GM19025 (cell line): ENCODE measurements around the gene NMUR1.

Source experiments
- ATAC-seq: cut with Tn5 transposase; IDR thresholded peaks from one replicate; pipeline ENCODE4 v1.9.1; 2021; ENCODE audit warnings: mild to moderate bottlenecking, low read depth, moderate library complexity; ENCODE audit not compliant: unreplicated experiment

NMUR1 gene

DNA sequence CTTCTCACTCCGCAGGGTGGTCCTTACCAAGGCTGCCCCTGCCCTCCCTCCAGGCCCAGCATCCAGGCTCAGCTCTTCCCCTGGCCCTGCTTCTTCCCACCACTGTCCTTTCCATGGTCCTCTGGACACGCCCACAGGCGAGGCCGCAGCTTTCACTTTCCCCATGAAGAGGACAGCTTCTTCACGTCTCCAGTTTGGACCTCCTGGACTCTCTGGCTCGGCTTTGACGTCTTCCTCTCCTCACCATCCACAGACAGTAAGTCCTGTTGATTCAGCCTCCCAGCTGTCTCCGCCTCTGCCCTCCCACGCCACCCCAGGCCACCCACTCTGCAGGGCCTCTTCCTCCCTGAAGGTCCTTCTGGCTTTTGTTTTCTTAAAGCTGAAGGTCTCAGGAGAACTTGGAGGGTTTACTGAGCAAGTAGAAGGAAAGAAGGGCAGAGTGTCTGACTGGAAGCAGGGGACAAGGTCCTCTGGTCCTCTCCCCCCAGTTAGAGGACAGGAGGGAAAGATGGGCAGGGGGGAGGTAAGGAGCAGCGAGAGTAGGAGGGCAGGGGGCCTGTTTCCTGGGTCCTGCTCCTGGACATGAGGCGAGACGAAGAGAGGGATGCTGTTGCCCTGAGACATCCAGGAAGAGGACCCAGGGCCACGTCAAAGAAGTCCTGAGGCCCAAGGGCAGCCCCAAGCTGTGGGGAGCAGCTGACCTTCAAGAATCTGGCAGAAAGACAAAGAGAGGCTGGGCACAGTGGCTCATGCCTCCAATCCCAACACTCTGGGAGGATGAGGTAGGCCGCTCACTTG is 24.7 kb upstream of the NMUR1 start:
- ATAC-seq = no peak

DNA sequence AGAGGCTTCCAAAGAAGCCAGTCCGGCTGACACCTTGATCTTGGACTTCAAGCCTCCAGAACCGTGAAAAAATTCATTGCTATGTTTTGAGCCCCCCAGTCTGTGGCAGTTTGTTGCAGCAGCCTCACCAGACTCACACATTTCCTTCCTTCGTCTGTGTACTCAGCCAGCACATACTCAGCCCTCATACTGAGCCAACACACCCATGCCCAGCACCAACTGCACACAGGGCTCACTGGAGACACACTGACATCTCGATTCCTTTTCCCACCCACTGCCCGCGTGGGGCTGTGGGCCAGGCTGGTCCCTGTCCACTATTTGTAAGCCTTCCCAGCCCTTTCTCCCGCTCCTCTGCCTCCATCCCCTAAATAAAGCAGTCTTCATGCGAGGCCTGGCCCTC is 24.1 kb upstream of the NMUR1 start:
- no peak for ATAC-seq

DNA sequence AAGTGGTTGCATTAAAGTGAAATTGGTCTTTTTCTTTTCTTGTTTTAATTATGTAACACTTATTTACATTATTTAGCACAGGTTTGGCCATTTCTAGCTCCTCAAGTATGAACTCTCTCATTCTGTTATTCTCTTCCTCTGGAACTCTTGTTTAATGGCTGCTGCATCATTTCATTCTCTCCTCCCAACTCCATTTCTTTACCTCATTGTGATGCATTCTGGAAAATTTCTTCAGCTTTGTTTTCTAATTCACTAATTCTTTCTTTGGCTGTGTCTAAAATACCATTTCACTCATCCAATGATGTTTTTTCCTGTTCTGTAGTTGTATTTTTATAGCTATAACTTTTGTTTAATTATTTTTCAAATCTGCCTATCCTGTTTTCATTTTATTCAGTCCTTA is 22.5 kb upstream of the NMUR1 start:
- ATAC-seq = no peak

DNA sequence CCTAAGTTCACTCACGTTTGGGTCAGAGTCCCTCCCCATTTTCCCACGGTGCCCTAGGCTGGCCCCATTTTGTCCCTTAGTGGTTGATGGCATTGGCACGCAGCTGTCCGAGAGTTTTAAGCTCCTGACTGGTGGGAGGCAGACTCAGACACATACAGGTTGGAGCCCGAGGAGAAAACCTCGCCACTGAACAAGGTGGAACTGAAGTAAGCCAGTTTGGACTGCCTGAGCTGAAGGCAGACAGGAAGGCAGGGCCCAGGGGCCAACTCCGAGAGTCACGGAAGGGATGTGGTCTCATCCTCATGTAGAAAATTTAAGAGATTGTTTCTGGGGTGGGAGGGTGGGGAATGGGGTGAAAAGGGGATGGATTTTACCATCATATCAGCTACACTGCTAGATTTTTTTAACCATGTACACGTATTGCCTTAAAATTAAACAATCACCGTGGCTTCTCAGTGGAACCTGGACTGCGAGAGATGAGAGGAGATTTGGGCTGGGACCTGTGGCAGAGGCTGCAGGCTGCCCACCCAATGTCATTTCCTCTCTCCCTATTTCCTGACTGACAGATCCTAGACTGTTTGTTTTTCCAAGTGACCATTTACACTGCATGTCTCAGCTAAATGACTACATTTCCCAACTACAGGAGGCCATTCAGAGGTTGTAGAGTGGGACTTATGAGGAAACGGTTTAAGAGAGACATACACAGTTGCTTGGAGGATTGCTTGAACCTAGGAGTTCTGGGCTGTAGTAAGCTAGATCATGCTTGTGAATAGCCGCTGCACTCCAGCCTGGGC is 19.4 kb upstream of the NMUR1 start:
- no peak for ATAC-seq

DNA sequence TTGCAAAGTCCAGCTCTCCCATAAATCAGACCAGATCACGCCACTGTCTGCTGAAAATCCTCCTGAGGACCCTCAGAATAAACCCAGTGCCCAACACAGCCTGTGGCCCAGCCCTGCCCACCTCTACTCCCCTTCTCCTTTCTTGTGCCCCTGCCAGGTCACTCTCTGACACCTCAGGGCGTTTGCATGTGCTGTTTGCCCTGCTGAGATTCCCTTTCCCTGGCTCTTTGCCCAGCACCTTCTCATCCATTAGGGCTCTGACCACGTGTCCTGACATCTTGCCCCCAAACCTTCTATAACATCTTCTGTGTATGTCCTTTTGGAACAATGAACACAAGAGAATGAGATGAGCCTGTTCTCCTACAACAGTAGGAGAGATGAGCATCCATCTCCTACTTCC is 18.5 kb upstream of the NMUR1 start:
- ATAC-seq = no peak

DNA sequence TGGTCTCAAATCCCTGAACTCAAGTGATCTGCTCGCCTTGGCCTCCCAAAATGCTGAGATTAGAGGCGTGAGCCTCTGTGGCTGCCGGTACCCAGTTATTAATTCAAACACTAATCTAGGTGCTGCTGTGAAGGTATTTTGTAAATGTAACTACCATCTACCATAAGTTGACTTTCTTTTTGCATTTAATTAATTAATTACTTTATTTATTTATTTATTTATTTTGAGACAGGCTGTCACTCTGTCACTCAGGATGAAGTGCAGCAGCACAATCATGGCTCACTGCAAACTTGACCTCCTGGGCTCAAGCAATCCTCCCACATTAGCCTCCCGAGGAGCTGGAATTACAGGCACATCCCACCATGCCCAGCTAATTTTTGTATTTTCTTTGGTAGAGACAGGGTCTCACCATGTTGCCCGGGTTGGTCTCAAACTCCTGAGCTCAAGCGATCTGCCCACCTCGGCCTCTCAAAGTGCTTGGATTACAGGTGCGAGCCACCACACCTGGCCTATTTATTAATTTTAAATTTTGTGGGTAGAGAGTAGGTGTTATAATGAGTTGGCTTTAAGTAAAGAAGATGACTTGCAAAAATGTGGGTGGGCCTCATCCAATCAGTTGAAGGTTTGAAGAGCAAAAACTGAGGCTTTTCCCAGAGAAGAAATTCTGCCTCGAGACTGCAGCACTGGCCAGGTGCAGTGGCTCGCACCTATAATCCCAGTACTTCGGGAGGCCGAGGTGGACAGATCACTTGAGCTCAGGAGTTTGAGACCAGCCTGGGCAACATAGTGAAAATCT is 17.3 kb upstream of the NMUR1 start:
- ATAC-seq = no peak

DNA sequence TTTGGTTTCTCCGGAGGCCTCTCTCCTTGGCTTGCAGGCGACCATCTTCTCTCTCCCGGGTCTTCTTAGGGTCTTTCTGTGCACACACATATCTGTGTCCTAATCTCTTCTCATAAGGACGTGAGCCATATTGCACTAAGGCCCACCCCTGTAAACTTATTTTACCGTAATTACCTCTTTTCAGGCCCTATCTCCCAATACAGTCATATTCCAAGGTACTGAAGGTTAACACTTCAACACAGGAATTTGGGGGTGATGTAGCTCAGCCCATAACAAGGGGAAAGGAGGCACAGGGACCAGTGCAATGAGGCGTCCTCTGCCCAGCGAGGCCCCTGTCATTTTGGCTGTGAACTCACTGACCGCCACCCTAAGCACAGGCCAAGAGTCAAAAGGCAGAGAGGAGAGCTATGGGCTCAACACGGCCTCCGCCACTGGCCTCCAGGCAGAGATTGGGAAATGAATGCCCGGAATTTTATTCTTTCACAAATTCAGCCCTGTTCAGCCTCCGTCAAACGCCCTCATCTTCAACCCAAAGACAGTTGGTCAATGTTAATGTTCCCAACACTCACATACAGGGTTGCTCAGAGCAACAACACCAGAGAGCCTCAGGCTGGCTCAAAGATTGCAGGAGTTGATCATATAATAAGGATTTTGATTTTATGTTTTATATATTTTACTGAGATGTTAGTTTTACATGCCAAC is 15.9 kb upstream of the NMUR1 start:
- no peak for ATAC-seq

DNA sequence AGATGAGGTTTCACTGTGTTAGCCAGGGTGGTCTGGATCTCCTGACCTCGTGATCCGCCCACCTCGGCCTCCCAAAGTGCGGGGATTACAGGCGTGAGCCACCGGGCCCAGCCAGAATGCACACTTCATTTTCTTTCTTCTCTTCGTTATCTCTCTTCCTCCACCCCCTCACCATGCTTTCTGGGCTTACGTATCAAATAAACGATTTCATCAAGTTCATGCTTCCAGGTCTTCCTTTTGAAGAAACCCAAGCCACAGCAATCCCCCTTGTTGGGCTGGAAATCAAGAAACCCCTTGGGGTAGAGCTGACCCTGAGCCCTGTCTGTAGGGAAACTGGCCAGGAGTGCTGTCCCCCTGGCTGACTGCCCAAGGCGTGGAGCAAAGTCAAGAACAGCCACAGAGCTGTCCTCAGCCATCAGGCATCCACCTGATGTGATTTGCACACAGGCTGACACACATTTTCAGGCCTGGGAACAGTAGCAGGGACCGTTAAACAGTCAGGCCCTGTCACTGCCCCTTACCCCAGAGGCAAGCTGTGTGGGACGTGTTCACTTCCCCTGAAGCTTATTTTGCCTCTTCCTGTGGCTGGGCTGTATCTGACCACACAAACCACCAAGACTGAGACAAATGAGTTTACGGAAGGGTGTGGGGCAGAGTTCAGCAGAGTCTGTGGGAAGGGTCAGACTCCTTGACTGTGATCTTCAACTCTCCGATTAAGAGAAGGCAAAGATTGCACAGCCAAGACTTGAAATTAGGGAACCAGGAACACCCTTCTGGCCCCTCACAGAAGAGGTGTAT is 15.1 kb upstream of the NMUR1 start:
- peak; percentile 99 for ATAC-seq

DNA sequence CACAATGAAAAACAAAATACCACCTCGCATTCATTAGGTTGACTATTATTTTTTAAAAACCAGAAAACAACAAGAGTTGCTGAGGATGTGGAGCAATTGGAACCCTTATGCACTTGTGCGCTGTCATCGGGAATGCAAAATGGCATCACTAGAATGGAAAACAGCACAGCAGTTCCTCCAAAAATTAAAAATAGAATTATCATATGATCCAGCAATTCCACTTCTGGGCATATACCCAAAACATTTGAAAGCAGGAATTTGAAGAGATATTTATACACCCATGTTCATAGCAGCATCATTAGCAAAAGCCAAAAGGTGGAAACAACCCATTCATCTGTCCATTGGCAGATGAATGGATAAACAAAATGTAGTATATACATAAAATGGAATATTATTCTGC is 11.9 kb upstream of the NMUR1 start:
- no peak for ATAC-seq

DNA sequence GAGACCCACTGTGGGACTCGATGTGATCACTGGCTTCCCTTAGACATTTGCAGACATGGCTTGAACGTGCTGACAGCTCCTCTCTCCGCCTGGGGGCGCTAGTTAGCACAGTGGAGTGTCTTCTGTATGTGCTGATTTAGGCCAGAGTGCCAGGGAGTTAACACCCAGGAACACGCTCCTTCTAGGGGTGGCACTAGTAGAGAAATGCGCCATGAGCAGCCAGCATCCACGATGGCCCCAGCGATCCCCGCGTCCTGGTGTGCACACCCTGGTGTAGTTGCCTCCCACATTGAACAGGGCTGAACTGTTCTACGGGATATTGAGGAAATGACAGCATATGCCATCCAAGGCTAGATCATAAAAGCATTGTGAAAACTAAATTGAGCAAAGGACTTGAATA is 11.4 kb upstream of the NMUR1 start:
- ATAC-seq = no peak

DNA sequence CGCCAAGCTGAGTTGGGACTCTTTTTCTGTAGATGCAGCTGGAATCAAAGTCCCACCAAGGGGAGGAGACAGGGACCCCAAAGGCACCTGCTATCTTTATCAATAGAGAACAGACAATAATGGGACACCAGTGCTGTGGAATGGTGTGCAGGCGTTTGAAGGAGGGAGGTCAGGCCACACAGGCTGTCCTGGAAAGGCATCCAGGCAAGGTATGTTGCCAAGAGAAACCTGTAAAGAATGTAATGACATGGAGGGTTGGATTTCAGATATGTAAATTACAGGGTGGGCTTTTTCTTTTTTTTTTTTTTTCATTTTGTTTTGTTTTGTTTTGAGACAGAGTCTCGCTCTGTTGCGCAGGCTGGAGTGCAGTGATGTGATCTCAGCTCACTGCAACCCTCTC is 9.7 kb upstream of the NMUR1 start:
- ATAC-seq = no peak

DNA sequence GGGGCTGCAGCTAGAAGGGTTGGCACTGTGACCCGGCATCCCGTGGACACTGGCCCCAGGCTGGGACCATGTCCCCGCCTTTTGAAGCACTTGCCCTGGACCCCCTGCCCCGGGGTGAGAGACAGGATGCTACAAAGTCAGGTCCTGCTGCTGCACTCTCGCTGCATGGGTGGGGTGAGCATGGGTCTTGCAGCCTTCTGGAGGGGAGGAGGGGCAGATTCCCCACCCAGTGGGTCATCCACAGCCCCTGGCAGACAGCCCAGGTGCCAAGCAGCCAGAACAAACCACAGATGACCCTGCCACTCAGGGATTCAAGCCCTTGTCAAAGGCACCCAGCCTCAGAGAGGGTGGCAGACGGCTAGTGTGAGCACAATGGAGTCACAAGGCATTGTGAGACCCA is 5.7 kb upstream of the NMUR1 start:
- ATAC-seq = no peak

DNA sequence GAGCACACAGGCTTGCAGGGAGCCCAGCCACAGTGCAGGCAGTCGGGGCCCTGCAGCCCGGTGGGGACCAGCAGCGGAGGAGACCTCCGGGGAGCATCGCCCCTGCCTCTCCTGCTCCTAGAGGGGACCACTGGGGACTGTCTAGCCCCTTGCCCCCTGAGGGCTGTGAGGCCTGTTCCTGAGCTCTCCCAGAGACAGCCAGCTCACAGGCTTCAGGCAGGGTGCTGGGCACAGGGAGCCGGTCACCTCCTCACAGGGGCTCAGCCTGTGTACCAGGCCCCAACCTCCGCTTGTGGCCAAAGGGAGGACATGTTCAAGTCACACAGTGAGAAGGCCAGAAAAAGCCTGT is 3.5 kb upstream of the NMUR1 start:
- ATAC-seq = no peak

DNA sequence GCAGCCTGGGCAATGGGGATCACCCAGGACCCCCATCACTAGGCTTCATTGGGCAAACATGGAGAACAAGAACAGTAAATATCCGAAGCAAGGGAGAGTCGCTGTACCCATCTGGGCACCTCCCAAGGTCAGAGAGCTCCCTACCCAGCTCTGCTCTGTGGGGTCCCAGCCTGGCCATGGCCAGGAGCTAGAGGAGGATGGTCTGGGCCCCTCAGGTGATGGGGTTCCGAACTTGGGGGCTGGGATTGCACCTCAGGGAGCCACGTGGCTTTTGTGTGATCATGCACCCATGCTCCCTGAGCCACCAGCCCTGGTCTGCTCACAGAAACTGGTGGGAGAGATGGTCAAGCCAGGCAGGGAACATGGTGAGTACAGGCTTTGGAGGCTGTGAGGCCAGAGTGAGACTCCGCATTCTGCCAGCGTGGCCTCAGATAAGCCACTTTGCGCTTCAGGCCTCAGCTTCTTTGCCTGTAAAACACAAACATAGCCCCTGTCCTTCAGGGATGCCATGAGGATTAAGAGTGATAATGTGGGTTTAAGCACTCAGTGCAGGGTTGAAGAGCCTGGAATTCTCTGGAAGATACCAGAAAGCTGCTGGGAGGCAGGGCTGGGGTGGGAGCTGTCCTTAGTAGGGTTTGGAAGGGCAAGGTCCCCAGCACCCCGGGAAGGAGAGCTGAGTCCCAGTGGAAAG is 3.0 kb upstream of the NMUR1 start:
- no peak for ATAC-seq

DNA sequence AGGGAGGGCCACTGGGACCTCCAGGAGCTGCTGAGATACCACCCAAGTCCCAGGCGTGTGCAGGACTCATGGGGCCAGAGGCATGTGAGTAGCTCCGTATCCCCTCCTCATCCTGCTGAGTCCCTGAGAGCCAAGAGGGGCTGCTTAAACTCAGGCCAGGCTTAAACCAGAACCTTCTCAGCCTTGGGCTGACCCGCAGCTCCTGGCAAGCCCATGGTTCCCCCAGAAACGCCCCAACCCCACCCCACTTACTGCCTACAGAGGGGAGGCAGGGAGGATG is 2.5 kb upstream of the NMUR1 start:
- ATAC-seq = no peak

DNA sequence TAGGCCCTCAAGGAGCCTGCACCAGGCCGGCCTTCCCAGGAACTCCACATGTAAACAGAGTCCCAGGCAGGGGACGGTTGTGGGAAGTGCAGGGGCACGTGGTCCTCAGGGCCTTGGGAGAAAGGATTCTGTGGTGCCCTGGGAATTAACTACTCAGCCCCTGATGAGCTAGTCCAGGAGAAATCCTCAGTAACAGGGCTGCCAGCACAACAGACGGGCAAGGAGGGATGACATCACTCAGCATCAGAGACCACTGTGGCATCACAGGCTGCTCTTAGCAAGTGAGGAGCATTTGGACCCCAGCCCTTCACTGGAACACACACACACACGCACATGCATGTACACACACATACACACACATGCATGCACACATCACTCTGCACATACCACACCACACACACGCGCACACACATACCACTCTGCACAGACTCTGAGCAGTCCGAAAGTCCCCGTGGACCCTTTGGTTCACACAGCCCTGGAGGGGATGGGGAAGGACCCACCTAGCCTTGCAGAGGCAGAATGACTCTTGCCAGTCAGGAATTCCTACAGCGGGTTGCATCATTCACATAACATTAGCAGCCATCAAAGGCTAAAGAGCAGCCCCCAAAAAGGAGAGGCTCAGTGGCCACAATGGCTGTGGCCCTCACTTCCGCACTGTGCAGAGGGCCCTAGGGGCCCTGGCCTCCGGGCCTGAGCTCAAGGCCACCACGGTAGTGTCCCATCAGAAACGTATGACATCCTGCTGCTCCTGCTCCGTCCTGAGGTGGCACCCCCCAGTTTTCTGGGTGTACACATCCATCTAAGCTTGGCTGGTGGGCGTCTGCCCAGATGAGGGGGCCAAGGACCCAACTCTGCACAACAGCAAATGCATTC is 1.9 kb upstream of the NMUR1 start:
- no peak for ATAC-seq

DNA sequence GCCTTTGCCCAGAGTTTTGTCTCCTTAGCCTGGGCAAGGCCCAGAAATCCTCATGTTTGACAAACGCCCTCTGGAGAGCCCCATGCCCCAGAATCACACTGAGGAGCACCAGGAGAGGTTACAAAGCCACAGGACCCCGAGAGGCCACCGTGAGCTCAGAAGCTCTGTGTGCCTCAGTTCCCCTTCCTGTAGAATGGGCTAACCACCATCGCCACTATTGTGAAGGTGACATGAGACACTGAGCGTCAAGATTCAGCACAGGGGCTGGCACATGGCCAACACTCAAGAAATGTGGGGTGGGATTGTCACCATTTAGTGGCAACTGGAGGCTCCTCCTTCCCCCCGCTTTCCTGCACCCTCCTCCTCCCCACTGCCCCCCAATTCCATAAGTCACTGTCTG is 1.2 kb upstream of the NMUR1 start:
- no peak for ATAC-seq

DNA sequence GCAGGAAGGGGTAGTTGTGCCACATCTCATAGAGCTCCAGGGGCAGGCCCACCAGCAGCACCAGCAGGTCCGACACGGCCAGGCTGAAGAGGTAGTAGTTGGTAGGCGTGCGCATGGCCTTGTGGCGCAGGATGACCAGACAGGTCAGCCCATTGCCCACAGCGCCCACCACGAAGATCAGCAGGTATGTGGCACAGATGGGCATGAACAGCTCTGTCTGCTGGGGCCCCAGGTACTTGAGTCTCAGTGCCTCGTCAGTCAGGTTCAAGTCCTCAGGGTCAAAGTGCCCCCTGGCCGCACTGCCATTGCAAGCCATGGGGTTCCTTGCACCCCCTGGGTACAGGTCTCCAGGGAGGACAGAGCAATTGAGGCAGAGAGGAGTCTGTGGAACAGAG is 1.6 kb downstream of the NMUR1 start:
- ATAC-seq = no peak
